UCSD-AML1 (cell line): ENCODE measurements around the gene ENTPD6.
"Not testable (repeated sequence)": the region's sequence is repeated elsewhere in the genome, so short reads cannot be mapped to it uniquely, and the experiment has no call there.

ENCODE experiments used
- DNase-seq: peaks from one replicate; lab custom pipeline; 2025; ENCODE audit not compliant: unreplicated experiment; lab: John Stamatoyannopoulos, UW

Gene ENTPD6

DNA sequence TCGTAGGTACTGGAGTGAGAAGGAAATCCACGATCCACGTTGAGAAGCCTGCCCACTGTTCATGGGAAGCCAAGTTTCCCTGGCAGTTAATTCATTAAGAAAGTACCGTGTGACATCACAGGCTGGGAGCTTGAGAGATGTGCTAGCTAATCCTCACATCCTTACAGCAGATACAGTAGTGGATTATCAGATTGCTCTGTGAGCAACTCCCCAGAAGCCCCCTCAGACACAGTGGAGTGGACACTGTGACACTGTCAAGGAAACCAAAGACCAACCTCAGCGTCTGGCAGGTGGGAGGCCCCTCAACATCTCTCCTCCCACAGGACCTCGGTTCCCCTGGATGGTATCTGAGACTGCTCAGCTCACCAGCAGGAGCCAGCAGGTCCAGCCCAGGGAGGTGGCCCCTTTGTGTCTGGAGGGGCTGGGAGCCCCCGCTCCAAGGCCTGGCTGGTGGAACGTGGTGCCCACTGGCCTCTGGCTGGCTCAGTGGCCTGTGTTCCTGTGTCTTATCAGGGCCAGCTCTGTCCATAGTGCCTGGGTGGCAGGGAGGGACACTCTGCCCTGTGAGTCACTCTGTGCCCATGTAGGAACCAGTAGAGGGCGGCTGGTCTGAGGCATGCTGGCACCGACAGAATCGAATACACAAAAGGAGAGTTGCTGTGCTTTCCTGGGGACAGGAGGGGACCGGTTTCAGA lies 59.6 kb downstream of the ENTPD6 start:
- DNase-seq: no peak

DNA sequence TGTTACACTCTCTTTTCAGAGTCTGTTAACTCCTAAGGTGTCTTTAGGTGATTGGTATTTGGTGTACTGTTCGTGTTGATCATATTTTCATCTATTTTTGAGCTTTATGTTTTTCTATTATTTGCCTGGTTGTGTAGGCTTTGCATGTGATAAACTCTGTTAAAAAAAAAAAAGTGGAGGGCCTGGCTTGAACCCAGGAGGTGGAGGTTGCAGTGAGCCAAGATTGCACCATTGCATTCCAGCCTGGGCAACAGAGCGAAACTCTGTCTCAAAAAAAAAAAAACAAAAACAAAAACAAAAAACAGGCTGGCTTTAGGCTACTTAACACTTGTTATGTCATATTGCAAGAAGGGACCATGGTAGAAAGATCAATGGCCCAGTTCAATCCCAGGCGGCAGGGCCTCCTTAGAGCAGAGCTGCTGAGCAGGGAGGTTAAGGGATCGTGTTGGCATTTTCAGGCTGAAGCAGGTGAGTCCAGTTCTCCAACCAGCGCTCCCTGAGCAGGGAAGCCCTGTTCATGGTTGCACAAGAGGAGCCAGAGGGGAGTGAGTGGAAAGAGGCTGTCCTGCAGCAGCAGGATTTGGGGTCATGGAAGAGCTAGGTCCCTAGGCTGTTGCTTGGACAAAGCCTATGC lies 60.8 kb downstream of the ENTPD6 start:
- no peak for DNase-seq

DNA sequence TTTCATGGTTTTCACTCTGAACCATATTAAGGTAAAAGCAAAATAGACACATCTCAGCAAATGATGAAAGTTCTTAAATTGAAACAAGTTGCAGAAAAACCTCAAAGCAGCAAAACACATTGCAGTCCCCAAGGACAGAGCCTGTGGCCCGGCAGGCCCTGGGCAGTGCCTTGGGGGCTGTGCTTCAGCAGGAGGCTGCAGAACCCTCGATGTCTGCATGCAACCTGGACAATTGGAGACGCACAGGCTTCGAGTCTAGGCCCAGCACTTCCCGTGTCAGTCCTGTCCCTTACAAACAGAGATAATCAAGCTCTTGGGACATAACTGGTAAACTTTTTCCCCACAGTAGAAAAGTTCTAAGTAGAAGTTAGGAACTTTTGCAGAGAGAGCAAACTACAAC lies 61.6 kb downstream of the ENTPD6 start:
- DNase-seq: no peak

DNA sequence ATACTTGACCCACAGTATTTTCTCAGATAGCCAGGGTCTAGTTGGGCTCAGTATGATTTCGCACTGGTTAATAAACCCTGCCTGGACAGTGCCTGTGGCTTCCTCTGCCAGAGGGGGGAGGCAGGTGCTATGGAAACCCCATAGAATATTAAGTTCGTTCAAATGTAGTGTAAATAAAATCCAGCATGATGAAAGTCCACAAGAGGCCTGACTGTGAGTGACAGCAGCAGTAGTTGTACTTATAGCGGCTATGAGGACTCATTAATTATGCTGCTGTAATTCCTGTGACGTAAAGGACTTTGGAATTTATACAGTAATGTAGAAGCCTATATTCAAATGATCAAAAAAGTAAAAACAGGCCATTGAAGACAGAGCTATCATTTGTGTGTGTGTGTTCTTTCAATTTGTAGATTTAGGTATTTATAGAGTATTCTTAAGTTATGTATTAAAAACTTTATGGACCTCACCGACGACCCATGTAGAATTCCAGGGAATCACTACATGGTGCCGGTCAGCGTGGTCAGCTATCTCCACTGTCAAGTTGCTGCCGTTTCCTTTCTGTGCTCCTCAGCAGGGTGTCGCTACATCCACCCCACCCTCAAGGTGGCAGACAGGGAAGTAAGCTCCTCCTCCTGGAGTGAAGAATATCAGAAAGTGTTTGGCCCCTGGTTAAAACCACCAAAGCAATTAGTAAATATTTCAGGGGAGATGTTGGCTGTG lies 62.4 kb downstream of the ENTPD6 start:
- no peak for DNase-seq

DNA sequence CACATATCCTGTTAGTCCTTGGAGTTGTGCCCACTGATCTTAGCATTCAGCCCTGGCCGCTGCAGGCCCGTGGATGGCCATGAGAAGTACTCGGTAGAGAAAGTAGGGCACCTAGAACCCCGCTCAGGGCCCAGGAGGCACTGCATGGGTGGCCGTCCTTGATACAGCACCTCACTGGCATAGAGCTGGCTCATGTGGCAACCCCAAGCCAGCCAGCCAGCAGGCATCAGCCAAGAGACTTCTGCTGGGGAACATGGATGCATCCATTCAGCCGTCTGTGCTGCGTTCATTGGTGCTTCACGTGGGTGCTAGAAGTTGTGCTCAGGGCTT lies 62.9 kb downstream of the ENTPD6 start:
- DNase-seq: no peak

DNA sequence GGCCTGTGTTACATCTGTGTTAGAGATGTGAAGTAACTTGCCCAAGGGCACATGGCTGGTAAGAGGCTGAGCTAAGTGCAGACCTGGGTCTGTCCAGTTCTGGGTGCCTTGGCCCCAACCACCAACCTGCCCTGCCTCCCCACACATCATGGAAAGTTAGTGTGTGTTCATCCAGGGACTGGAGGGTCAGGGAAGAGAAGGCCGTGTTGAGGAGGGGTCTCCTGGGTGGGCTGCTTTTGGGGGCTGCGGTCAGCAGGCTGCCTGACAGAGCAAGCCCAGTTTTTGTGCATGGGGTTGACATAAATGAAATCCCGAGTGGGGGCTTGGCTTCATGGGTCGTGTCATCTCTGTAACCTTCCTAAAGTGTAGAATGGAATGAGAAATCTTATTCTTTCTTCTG lies 63.3 kb downstream of the ENTPD6 start:
- DNase-seq: no peak

DNA sequence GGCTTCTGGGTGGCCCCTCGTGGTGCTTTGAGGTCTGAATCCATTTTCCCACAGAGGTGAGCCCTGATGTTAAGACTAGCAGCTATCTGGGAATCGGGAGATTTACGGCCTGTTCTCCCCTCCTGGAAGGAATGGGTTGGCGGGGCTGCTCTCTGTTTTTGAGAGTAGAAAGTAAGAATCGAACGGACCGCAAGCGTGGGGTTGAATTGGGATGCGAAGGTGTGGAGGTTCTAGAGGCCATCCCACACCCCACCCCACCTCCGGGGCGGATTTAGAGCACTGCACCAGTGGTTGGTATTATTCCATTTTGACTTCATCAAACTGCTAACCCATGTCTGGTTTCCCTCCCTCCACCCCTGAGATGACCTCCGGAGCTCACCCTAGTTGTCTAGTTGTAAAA lies 63.8 kb downstream of the ENTPD6 start:
- no peak for DNase-seq

DNA sequence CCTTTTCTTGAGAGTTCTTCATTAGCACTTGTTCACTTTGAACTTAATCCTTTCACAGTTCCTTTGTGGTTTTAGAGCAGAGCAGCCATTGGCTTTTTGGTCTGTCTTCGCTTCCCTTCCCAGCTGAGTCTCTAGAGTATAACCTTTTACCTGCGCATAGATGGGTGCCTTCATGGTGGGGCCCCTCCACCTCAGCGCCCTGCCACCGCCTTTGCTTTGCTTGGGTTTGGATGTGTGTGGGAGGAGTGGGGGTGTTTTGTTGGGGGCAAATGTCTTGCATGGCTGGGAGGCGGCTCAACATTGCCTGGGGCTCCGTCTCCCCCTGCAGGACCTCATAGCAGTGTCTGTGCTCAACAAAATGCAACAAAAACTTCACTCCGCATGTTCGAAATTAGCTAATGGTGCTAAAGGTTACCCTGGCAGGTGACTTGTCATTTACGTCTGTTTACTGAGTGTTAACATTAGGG lies 64.3 kb downstream of the ENTPD6 start:
- DNase-seq: no peak

DNA sequence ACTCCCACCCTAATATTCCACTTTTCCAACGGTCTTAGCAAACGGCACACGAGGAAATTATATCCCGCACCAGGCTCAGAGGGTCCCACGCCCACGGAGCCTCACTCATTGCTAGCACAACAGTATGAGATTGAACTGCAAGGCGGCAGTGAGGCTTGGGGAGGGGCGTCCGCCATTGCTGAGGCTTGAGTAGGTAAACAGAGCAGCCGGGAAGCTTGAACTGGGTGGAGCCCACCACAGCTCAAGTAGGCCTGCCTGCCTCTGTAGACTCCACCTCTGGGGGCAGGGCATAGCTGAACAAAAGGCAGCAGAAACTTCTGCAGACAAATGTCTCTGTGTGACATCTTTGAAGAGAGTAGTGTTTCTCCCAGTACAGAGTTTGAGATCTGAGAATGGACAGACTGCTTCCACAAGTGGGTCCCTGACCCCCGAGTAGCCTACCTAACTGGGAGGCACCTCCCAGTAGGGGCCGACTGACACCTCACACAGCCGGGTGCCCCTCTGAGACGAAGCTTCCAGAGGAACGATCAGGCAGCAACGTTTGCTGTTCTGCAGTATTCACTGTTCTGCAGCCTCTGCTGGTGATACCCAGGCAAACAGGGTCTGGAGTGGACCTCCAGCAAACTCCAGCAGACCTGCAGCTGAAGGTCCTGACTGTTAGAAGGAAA lies 65.4 kb downstream of the ENTPD6 start:
- not testable (repeated sequence) for DNase-seq

DNA sequence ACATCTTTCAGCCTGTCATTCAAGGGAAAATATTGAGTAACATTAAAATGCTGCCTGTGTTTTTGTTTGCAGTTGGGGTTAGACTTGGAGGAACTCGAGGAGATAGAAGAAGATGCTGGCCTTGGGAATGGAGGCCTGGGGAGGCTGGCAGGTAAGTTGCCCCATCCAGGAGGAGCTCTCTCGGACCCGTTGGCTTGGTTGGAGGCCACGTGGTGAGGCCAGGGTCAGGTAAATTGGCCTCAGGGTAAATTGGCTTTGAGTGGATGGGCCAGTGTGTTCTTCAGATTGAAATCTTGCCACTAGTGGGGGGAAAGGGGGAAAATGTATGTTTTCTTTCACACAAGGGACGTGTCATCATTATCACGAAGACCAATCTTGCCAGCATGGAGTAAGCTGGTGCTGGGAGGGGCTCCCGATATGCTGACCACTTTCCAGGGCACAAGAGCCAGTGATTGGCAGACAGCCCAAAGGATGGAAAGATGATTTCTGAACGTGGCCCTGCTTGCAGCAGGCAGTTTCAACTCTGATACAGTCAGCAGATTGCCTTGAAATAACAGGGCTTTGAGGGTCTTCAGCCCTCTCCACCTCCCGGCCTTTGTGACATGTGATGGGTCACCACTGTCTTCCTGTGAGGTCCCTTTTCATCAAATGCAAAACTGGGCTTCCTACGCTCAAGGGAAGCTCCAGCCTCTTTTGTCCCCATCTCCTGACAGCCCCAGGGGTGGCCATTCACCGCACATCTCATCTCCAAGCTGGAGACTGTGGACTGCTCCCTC lies 73.7 kb downstream of the ENTPD6 start:
- no peak for DNase-seq

DNA sequence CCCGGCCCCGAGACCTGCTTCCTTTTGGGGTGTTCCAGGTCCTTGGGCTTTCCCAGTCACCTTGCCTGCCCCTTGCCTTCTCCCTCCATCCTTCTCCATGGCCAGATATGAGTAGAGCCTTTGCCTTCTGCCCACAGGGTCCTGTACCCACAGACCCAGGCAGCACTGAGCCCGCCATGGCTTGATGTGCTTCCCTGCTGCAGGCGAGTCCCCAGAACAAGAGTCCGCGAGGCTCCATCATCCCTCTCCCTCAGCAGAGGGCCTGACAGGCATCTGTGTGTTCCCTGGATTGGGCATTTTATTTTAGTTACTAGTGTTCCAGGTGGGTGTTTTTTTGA lies 74.3 kb downstream of the ENTPD6 start:
- DNase-seq: no peak

DNA sequence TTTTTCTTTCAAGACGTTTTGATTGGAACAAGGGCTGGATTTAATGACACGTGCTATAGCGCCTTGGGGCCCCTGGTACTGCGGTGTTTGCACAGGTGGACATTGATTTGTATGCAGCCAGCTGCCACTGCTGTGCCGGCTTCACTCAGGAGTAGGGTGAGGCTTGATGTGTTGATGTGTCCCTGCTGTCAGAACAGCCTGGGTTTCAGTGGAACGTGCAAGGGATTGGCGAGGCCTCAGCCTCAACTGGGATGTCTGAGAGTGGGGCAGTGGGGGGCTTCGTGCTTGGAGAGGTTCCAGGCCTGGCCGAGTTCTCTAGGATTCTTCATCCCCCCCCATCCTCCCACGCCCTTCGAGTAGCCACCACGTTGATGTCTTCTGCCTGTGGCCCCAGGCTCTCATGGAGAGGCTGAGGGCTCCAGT lies 75.3 kb downstream of the ENTPD6 start:
- DNase-seq: no peak

DNA sequence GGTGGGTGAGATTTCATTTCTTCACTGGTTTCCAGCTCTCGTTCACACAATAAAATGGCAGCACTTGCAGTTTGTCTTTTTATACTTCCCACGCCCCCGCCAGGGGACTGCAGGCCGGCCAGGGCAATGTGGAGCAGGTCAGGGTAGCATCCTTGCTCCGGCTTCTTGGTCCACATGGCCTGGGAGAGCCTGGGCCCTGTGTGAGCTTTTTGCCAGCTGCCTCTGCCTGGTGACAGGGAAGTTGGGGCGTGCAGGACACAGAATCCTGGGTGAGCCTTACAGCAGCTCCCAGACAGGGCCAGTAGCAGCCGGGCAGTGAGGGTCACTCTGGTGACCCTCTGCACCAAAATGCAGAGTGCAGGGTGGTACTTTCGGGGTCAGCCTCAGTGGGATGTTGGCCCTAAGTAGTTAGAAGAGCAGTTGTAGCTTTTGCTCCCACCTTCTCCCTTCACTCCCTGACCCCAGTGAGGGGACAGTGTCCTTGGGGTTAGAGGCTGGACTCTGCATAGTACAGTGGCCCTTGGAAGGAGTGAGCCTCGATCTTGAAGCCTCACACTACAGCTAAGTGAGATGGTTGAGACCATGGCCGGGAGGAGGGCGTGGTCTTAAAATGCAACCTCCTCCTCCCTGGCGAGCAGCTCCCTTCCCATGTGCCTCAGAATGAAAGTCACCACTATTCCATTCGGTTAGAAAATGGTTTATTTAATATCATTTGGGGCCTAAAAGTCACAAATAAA lies 76.1 kb downstream of the ENTPD6 start:
- no peak for DNase-seq

DNA sequence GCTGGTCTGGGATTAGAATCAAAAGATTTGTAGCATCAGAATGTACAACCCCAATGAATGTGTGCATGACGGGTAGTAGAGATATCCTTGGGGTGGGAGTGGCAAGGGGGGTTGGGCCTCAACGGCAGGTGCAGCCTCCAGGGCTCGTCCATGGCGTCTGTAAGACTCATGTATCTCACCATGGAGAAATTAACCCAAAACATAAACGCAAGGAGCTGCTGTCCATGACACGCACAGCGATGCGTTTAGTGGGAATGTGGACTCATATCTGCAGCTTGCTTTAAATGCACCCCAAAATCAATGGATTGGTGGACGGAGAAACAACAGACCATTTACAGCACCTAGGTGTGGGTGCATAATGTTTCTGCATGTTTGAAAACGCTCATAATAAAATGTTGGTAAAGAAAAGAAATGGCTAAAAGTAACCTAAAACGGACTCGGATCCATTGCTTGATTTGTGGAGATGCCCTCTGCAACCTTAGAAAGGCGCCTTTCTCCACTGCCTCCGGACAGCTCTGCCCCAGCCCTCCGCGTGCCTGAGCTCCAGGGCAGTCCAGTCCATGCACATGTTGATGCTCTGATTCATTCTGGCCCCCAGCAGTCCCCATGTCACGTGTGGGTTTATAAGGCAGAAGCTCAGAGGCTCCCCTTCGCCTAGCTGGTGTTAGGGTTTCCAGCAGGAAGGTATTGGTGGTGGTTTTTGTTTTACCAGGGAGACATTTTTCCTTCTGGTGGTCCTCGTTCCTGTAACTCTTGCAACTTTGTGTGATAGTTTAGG lies 76.9 kb downstream of the ENTPD6 start:
- no peak for DNase-seq

DNA sequence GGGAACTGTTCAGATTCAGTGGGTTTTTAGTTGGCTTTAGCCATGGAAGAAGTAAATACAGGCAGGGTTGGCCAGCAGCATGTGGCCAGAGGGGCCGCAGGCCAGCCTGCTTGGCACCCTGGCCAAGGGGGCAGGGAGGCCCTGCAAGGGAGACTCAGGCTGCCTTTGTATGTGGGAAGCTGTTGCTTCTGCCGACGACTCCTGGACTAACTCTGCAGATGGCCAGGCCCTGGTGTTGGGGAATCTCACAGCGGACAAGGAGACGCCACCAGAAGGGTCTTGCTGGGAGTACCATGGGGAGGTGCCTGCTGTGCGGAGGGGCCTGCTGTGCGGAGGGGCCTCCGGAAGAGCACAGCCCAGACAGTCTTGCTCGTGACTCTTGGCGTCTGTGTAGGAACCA lies 77.5 kb downstream of the ENTPD6 start:
- DNase-seq: no peak

DNA sequence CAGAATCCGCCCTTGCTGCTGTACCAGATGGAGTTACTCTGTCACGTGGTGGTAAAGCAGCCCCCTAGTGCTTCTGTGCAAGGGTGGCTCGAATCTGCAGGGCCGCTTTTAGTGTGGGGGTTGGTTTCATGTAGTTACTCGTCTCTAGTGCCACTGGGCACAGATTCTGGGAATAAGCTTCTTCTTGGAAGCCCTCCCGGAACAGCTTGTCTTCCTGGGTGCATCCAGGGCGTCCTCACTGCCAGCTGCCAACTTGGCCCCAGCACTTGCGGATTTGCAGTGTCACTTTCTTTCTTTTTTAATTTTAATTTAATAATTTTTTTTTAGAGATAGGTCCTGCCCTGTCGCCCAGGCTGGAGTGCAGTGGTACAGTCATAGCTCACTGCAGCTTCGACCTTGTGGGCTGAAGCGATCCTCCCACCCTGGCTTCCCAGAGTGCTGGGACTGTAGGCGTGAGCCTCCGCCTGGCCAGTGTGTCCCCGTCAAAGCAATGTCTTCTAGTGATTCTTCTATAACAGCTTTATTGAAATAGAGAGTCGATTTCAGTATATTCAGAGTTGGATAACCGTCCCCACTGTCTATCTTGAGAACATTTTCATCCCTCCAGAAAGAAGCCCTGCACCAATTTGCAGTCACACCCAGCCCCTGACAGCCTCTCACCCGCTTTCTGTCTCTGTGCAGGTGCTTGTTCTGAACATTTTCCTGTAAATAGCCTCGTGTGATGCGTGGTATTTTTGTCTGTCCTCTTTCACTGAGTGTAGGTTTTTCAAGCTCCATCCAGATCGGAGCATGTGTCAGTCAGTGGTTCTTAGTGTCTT lies 78.2 kb downstream of the ENTPD6 start:
- no peak for DNase-seq

DNA sequence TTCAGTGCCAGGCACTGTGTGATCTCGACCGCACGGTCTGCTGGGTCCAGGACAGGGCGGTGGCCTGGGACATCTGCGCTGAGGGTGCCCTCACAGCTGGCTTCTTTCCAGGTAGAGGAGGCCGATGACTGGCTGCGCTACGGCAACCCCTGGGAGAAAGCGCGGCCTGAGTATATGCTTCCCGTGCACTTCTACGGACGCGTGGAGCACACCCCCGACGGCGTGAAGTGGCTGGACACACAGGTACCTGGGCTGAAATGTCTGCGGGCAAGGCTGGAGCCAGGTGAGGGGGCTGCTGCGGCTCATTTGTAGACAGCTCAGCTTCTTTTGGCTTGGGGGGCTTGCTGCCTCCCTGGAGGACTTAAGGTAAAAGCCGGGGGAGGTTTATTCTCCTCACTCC lies 79.0 kb downstream of the ENTPD6 start:
- DNase-seq: no peak

DNA sequence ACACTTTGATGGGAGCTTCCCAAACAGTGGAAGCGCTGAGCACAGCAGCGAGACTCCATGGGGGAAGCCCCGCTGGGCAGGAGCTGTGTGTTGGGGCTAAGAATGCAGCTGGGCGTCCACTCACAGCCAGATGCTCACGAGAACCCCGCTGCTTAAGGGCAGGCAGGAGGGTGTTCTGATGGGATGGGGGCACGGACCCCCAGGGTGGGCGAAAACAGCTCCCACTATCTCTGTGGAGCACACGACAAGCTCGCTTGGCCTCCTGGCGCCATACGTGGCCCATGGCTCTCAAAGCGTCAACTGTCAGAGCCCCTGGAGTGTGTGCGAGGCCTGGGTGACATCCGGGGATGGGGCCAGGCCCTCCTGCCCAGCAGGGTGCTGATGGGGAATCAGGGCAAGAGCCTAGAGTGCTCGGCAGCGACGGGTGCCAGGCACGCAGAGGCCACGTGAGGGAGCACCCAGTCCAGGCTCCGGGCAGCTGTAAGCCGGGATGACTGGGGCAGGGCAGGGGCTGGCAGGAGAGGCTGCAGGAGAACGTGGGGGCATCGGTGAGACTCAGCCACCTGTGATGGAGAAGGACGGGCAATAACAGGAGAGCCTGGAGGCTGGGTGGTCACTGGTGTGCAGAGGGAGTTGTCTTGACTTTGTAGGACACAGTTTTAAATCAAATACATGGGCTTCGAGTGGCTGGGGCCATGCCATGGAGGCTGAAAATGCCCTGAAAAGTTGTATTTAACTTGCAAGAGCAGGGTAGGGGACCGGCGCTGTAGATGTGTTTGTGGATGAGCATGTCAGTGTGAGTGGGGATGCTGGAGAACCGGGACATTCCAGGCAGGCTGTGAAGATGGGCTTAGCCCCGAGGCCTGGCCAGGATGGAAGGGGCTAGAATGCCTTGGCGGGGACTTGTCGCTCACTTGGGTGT lies 79.6 kb downstream of the ENTPD6 start:
- DNase-seq: no peak
